Peyer's patch (tissue), 4 donors: Measurements from ENCODE around the gene LCE7A. TPM values are rescaled to one million over a fixed set of nuclear protein-coding genes. Genes with fewer than 3 reads are reported as not detected.

Source experiments
- DNase-seq, 3 donors: peaks; one replicate each; pipeline ENCODE4 v3.0.0-alpha.2; 2017 to 2019
- H3K27ac ChIP-seq, 4 donors: fragments of 200-600 bp; sonication (generic); one replicate each; pipeline ENCODE4 v1.5.1; 2016 to 2019
- H3K27me3 ChIP-seq, 2 donors: fragments of 200-600 bp; sonication (generic); one replicate each; pipeline ENCODE4 v1.5.1; 2019
- H3K36me3 ChIP-seq, 3 donors: fragments of 200-600 bp; sonication (generic); one replicate each; pipeline ENCODE4 v1.5.1; 2016 to 2019
- H3K4me1 ChIP-seq, 4 donors: fragments of 200-600 bp; sonication (generic); one replicate each; pipeline ENCODE4 v1.5.1; 2016 to 2019
- H3K4me3 ChIP-seq, 4 donors: fragments of 200-600 bp; sonication (generic); 1 replicate in 3 of 4; 2 replicates in 1 of 4; pipeline ENCODE4 v1.5.1; 2016 to 2019; ENCODE audit warnings: mild to moderate bottlenecking in 1 of 4
- H3K9me3 ChIP-seq, 4 donors: fragments of 200-600 bp; sonication (generic); one replicate each; pipeline ENCODE4 v1.5.1; 2016 to 2019; ENCODE audit warnings: mild to moderate bottlenecking in 1 of 4
- POLR2A ChIP-seq, 2 donors: fragments of 450-650 bp; IDR thresholded peaks; one replicate each; pipeline ENCODE4 v1.5.1; 2017; ENCODE audit warnings: antibody characterized with exemption in 2 of 2, mild to moderate bottlenecking in 2 of 2, moderate library complexity in 2 of 2
- total RNA-seq, 4 donors: library from RNA; depleted of rRNA; stranded (reverse); fragments of >200 nt; gene quantifications; one replicate each; pipeline ENCODE4 v1.1.0, GENCODE V29; 2016
- TF ChIP-seq, protein P1 (sequence below), 6 experiments: fragments of 450-650 bp in 4 of 6; fragments of 200-600 bp in 2 of 6; sonication (generic) in 1 of 6; IDR thresholded peaks; one replicate each; pipeline ENCODE4 v1.5.1; 2017 to 2019; ENCODE audit warnings: antibody characterized with exemption in 6 of 6, mild to moderate bottlenecking in 3 of 6, moderate library complexity in 1 of 6

Gene LCE7A
- total RNA-seq, 4 donors from 2014 or later: not detected

DNA sequence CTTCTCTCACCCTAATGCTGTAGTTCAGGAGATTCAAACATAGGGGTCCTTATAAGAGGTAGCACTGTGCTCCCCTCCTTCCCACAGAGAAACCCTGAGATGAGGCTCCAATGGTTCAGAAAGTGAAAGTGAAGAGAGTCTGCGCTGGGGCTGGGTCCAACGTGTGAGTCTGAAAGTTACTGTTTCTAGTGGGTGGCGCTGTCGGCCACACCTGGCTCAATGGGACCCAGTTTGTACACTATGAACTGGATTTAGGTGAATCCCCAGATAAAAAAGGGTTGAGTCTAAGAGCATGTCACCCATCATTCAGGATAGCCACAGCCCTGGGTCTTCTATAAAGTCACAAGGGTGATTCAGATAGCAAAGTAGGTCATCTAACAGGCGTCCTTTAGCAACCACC is 21.1 kb downstream of the LCE7A start:
- H3K4me1 ChIP-seq: no peaks in the 10 kb centered on the region
- TF ChIP-seq, protein P1, sequence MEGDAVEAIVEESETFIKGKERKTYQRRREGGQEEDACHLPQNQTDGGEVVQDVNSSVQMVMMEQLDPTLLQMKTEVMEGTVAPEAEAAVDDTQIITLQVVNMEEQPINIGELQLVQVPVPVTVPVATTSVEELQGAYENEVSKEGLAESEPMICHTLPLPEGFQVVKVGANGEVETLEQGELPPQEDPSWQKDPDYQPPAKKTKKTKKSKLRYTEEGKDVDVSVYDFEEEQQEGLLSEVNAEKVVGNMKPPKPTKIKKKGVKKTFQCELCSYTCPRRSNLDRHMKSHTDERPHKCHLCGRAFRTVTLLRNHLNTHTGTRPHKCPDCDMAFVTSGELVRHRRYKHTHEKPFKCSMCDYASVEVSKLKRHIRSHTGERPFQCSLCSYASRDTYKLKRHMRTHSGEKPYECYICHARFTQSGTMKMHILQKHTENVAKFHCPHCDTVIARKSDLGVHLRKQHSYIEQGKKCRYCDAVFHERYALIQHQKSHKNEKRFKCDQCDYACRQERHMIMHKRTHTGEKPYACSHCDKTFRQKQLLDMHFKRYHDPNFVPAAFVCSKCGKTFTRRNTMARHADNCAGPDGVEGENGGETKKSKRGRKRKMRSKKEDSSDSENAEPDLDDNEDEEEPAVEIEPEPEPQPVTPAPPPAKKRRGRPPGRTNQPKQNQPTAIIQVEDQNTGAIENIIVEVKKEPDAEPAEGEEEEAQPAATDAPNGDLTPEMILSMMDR (IDR thresholded peaks at IDR 0.05): no peak
- TF ChIP-seq POLR2A (IDR thresholded peaks at IDR 0.05): no peak
- DNase-seq: no peak
- no peak overlapping the region for H3K27ac ChIP-seq
- H3K4me3 ChIP-seq: no peak overlapping the region
- H3K9me3 ChIP-seq: no peaks in the 10 kb centered on the region
- no peaks in the 10 kb centered on the region for H3K27me3 ChIP-seq
- no peaks in the 10 kb centered on the region for H3K36me3 ChIP-seq

DNA sequence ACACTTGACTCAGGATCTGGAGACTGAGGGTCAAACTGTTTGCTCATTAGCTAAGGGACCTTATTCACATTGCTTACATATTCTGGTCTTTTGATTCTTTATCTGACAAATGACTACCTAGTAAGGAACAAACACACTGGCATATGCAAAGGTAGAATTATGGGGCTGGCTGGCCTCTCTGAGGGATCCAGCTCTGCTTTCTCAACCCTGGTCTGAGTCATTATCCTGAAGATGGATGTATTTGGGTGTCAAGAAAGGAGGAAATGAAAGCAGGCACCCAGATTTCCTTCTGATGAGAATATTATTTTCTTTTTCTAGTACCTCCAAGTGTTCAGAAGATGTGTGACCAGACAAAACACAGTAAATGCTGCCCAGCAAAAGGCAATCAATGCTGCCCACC is 24.3 kb downstream of the LCE7A start:
- DNase-seq: no peak
- no peak for TF ChIP-seq POLR2A (IDR thresholded peaks at IDR 0.05)
- TF ChIP-seq, protein P1 (IDR thresholded peaks at IDR 0.05): no peak
- no peaks in the 10 kb centered on the region for H3K27me3 ChIP-seq
- H3K9me3 ChIP-seq: no peaks in the 10 kb centered on the region
- no peaks in the 10 kb centered on the region for H3K4me1 ChIP-seq
- H3K4me3 ChIP-seq: no peak overlapping the region
- H3K27ac ChIP-seq: no peak overlapping the region
- no peaks in the 10 kb centered on the region for H3K36me3 ChIP-seq

DNA sequence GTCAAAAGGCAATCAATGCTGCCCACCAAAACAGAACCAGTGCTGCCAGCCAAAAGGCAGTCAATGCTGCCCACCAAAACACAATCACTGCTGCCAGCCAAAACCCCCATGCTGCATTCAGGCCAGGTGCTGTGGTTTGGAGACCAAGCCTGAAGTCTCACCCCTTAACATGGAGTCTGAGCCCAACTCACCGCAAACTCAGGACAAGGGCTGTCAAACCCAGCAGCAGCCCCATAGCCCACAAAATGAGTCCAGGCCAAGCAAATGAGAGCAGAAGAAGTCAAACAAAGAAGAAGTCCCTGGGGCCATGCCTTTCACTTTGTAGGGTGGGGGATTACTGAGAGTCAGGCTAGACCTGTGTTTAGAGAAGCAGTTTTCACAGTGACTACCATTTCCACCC is 24.7 kb downstream of the LCE7A start:
- no peak overlapping the region for H3K27ac ChIP-seq
- no peak for DNase-seq
- no peaks in the 10 kb centered on the region for H3K36me3 ChIP-seq
- no peaks in the 10 kb centered on the region for H3K4me1 ChIP-seq
- H3K9me3 ChIP-seq: no peaks in the 10 kb centered on the region
- TF ChIP-seq POLR2A (IDR thresholded peaks at IDR 0.05): no peak
- TF ChIP-seq, protein P1 (IDR thresholded peaks at IDR 0.05): no peak
- no peak overlapping the region for H3K4me3 ChIP-seq
- H3K27me3 ChIP-seq: no peaks in the 10 kb centered on the region

DNA sequence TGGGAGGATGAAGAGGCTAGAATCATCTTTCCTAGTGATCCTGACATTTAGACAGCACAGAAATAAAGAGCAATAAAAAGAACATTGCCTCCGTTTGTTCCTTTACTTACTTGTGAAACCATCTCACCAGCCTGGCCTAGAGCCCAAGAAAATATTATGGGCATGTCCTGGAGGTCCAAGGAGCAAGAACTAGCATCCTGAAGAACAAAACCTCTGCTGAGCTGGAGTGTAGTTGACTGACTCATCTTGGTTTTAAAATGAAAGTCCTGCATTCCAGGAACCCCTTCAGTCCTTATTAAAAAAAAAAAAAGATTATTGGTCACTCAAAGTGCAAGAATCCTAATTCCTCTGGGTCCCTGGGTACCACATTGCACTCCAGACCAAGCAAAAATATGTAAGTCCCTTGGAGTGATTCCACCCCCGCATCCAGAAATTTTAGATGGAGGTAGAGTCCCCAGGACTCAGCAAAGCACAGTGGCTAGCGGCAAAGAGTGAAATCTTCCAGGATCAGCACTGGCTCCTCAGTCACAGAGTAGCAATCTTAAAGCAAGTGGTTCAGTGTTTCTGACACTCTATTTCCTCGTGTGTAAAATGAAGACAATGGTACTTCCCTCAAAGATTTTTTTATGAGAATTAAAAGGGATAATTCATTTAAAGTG is 25.3 kb downstream of the LCE7A start:
- TF ChIP-seq, protein P1 (IDR thresholded peaks at IDR 0.05): no peak
- TF ChIP-seq POLR2A (IDR thresholded peaks at IDR 0.05): no peak
- no peak overlapping the region for H3K4me3 ChIP-seq
- H3K27ac ChIP-seq: no peak overlapping the region
- H3K4me1 ChIP-seq: no peaks in the 10 kb centered on the region
- H3K9me3 ChIP-seq: no peaks in the 10 kb centered on the region
- no peaks in the 10 kb centered on the region for H3K36me3 ChIP-seq
- H3K27me3 ChIP-seq: no peaks in the 10 kb centered on the region
- DNase-seq: no peak

DNA sequence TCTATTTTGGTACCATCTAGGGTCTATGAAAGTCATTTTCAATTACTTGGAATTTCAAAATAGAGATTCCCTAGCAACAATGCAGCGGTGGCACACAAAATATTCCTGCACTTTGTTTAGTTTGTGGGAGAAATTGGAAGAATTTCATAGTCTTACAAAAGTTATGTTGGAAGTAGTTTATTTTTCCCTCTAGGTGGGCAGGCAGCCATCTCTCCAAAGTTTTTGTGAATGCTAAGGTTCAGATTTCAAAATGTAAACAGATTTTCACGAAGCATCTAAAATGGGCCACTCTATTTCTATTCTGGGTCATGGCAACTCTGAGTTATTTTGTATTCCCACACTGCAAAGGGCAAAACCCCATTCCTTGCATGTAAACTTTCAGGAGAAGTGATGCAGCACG is 26.3 kb downstream of the LCE7A start:
- Histone ChIP-seq H3K36me3 (no peaks in the 10 kb centered on the region), H3K4me3 (no peak overlapping the region), H3K27me3 (no peaks in the 10 kb centered on the region), H3K9me3 (no peaks in the 10 kb centered on the region), H3K4me1 (no peaks in the 10 kb centered on the region), H3K27ac (no peak overlapping the region)
- TF ChIP-seq POLR2A (IDR thresholded peaks at IDR 0.05): no peak
- TF ChIP-seq, protein P1 (IDR thresholded peaks at IDR 0.05): no peak
- DNase-seq: no peak
